Sigmoid colon (tissue), 3 donors: ENCODE results near the gene PRDM12.
A peak's percentile ranks its signal among the peaks of the same experiment; 100 is the strongest.

ENCODE experiments used
- CTCF ChIP-seq, 4 experiments: fragments of 450-650 bp in 3 of 4; fragments of 200-600 bp in 1 of 4; IDR thresholded peaks; one replicate each; pipeline ENCODE4 v1.5.1; 2016 to 2019; ENCODE audit warnings: antibody characterized with exemption in 4 of 4, mild to moderate bottlenecking in 3 of 4, moderate library complexity in 2 of 4
- POLR2A ChIP-seq, 2 donors: fragments of 450-650 bp; IDR thresholded peaks; one replicate each; pipeline ENCODE4 v1.6.1; 2016; ENCODE audit warnings: antibody characterized with exemption in 2 of 2, mild to moderate bottlenecking in 2 of 2, moderate library complexity in 2 of 2

GRCh38 chr9:130689937-130690700 lies 25.7 kb downstream of the PRDM12 start:
- TF ChIP-seq POLR2A (IDR thresholded peaks at IDR 0.05) (peak; percentile 63 to 68), CTCF (IDR thresholded peaks at IDR 0.05) (no peak)
